Mammary epithelial cell (primary cell): ENCODE measurements around the gene PTPN9.

Source experiments
- CTCF ChIP-seq, 2 donors: IDR thresholded peaks in 1 of 2; conservative IDR thresholded peaks in 1 of 2; 2 replicates each; pipeline ENCODE4 v1.5.1; 2011 to 2012; ENCODE audit warnings: inconsistent platforms in 2 of 2, low read length in 2 of 2, mild to moderate bottlenecking in 2 of 2, control low read depth in 1 of 2, low read depth in 1 of 2; ENCODE audit not compliant: insufficient read depth in 1 of 2; ENCODE audit errors: extremely low read depth in 1 of 2
- EZH2 ChIP-seq: IDR thresholded peaks from 2 replicates; pipeline ENCODE4 v1.6.1; 2012; ENCODE audit warnings: low read length, inconsistent platforms, borderline replicate concordance

- TF ChIP-seq EZH2 (no peak), CTCF (conservative IDR thresholded peaks at IDR 0.05 in 1 of 2, IDR thresholded peaks at IDR 0.05 in 1 of 2; ENCODE audit: extremely low read depth in 1 of 2, insufficient read depth in 1 of 2, low read depth in 1 of 2, low read length in 2 of 2) (no peak)
Observed at GRCh38 chr15:75452364-75452864, 126.7 kb downstream of the PTPN9 start.
